HG03097 (cell line): ENCODE measurements around the gene UAP1.

Experiments used
- ATAC-seq: cut with Tn5 transposase; IDR thresholded peaks from one replicate; pipeline ENCODE4 v1.9.1; 2021; ENCODE audit not compliant: unreplicated experiment, low FRiP score

Gene UAP1

DNA sequence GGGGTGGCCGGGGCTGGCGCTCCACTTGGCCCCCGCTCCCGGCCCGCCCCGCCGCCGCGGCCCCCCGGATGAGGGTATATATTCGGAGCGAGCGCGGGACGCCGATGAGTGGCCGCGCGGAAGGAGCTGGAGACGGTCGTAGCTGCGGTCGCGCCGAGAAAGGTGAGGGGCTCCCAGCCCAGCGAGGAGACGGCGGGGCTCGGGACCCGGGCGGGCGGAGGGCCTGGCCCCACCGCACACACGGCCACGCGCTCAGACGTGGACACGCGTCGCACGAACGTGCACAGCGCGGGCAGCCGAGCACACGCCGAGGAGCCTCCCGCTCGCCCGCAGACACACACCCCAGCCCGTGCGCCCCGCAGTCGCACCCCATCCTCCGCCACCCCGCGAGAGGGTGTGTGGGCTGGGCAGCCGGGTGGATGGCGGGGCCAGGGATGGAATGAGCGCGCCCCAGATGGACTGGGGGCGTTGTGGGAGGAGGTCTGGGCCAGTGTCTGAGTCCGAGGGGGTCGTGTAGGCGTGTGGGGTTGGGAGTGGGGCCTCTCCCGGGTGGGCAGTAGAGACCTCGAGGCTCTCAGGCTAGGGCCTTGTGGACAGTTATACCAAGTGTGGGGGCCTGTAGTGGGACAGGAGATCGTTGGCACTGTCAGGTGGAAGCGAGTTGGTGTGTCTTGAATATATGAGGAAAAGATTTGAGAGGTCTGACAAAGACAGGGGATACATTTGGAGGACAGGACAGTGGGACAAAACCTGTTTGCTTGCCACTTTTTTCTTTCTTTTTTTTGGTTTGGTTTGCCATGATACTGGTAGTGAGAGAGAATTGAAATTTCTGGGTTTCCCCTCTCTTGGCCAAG is at the start of gene UAP1:
Gene UAP1 (plus strand): TSS at position 107 of the 854 bp plus-strand sequence. CDS start 4,347 bp downstream, outside the sequence.
- peak; percentile 26 for ATAC-seq

DNA sequence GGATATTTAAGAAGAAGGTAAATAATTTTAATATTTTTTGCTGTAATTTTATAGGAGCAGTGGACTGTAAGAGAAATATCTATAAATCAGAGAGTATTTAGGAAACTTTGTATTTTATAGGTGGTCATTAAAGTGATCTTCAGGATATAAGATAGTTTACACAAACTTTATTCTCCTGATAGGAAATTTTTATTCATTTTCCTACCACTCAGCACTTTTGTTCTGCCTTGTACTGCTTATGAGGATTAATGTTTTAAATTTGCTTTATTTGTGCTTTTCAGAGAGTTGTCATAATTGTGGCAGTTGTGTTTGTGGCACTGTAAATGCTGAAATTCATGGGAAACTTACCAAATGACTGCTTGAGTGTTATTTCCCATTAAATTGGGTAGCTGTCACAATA is 34.2 kb upstream of the UAP1 start:
- ATAC-seq: no peak

DNA sequence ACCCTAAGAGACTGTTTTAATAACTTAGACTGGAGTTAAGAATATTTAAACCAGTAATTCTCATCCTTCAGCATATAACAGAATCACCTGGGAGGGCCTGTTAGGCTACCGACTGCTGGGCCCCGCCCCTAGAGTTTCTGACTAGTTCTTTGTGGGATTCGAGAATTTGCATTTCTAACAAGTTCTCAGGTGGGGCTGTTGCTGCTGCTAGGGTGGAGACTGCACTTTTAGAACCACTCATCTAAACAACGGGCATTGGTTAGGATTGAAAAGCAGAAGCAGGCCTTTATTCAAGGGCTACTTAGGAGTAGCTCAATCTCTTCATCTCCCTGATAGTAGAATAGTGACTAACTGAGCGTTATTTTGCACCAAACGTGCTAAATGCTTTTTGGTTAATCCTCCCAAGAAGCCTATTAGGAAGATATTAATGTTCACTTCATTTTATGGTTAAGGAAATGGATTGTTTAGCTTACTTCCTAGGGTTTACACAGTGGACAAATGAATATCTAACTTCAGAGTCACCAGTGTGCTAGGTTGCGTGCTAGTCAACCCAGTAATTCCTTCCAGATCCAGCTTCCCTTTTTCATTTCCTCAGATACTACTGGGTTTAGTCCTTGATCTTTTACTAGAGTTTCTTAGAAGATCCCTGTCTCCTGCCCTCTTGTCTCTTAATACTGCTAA is 31.1 kb upstream of the UAP1 start:
- no peak for ATAC-seq

DNA sequence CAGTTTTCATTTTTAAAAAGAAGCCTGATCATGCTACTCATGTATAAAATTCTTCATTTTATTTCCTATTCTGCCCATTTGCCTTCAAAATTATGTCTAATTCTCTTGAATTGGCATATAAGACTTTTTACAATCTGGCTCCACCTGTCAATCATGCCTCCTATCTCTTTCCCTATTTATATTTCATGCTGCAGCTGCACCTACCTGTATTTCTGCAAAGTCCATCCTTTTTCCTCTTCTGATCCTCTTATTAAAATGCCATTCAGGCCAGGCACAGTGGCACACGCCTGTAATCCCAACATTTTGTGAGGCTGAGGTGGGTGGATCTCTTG is 30.6 kb upstream of the UAP1 start:
- no peak for ATAC-seq

DNA sequence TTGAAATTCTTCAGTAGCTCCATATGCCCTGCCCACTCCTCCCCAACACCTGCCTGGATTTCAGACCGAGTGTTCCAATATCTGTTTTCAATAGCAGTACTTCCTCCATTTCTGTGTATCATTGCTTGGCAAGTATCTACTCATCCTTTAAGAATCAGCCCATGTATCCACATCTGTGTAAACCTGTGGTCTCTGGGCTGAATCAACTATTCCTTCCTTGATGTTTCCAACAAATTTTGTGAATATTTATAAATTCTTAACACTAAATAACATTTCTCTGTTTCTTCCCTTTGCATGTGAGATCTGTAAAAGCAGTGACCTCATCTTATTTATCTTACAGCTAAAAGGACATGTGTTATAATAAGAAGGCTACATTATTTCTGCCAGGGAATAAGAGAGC is 26.0 kb upstream of the UAP1 start:
- no peak for ATAC-seq

DNA sequence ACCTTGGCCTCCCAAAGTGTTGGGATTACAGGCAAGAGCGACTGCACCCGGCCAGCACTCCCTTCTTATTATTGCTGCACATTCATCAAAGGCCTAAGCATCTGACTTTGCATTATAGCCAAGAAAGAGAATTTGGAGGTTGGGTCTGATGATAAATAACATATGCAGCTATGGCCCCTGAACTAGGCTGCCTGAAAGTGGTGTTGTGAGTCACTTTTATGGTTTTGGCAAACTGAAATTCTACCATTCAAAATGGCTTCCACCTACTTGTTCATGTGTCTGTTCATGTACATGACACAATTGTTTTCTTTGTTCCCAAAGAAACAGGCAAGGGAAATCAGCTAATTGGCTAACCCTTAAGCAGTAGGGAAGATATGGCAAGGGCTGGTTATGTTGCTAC is 25.0 kb upstream of the UAP1 start:
- no peak for ATAC-seq

DNA sequence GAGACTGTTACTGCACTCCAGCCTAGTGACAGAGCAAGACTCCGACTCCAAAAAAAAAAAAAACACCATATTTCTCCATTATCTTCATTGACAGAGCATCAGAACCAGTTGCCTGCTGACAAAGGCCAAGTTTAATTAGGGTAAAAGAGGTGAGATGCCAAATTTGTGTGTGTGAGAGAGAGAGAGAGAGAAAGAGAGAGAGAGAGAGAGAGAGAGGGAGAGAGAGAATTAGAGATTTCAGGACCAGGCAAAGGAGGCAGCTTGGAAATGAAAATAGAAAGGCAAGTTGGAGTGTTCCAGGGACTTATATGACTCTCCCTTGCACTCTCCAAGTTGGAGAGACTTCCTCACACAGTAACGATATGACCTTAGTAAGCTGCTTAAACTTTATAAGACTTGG is 24.3 kb upstream of the UAP1 start:
- no peak for ATAC-seq

DNA sequence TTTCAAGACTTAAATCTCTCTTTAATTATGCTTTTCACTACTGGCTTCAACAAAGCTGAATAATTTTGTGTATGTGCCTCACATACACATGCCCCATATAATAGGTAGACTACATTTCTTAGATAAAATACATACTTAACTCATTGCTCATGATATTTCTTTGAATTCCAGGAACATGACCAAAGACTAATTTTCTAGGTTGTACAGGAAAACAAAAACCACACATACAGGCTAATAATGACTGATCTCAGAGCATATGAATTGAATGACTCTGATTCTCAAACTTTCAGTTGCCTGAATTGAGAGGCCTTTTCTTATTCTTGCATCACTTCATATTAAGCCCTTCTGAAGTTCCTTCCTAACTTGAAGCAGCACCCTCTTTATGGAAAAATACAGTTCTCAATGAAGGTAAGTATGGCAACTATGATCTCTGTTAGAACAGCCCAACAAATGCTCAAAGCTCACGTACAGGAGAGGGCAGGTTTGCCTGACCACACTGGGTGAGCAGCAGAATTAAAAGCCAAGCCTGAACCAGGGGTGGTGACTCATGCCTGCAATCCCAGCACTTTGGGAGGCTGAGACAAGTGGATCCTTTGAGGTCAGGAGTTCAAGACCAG is 22.6 kb upstream of the UAP1 start:
- no peak for ATAC-seq

DNA sequence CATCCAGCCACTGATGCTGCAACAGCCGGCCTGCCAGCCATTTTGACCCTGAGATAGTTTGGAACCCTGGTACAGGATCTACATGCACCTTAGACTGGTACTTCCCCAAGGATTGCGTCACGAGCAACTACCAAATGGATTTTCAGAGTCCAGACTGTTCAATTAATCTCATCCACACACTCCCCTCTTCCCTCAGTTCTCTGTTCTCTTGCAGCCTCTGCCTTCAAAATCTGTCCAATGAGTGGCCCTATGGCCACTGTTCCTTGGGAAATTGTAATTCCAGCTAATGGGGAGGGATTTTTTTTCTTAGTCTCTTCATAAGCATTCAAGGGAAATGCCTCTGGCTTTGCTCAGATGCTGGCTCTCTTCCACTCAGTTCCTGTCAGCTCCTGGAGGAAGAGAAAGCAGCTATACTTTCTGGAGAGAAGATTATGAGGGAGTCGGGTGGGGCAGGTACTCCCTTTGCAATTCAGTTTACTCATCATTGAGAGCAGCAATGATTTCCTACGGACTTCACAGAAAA is 19.8 kb upstream of the UAP1 start:
- no peak for ATAC-seq

DNA sequence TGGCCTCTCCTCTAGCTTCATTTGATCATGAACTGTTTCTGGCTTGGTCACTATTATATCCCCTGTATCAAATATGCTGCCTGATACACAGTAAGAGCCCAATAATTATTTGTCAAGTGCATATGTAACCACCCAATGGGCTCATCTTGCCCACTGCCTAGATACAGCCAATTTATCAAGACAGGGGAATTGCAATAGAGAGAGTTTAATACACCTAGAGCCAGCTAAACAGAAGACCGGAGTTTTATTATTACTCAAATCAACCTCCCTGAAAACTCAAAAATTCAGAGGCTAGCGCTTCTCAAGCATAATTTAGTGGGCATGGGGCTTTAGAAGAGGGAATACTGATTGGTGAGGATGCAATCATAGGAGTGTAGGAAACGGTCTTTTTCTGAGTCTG is 18.3 kb upstream of the UAP1 start:
- no peak for ATAC-seq

DNA sequence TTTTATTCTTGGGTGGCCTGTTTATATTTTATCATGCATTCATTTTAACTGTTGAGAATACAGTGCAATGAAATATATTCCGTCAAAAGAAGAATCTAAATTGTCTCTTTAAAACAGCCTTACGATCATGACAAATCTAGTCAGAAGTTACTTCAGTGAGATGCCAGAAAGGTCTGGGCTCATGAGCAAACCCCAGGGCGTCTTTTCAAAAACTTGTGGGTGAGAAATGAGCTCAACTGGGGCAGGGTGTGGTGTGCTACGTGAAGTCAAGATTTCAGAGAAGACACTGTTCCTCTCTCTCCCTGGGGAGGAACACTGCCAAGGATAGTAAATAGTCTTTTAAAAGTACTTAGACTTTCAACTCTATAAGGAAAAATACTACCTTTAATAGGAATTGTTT is 13.4 kb upstream of the UAP1 start:
- no peak for ATAC-seq

DNA sequence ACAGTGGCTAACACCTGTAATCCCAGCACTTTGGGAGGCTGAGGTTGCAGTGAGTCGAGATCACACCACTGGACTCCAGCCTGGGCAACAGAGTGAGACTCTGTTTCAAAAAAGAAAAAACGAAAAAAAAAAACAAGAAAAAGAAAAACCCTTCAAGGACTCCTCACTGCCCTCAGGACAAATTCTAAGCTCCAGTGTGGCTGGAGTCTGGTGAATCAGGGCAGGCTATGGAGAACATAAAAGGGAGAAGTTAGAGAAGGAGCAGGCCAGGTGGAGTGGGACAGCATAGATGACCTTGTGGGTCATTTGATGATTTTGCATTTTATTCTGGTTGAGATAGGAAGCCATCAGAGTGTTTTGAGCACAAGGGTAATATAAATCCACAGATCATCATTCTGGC is 12.5 kb upstream of the UAP1 start:
- ATAC-seq: no peak

DNA sequence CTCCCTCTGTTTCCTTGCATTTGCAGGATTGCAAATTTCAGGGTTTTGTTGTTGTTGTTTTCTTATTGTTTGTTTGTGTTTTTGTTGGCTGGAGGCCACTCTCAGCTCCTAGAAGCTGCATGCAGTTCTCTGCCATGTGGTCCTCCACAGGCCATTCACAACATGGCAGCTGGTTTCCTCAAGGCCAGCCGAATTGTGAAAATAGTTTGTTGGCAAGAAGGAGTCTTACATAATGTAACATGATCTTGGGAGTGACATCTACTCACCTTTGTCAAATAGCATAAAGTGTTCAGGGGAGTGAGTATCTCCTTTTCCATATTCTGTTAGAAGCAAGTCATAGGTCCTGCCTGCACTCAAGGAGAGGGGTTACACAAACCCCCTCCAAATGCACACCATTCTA is 10.6 kb upstream of the UAP1 start:
- no peak for ATAC-seq

DNA sequence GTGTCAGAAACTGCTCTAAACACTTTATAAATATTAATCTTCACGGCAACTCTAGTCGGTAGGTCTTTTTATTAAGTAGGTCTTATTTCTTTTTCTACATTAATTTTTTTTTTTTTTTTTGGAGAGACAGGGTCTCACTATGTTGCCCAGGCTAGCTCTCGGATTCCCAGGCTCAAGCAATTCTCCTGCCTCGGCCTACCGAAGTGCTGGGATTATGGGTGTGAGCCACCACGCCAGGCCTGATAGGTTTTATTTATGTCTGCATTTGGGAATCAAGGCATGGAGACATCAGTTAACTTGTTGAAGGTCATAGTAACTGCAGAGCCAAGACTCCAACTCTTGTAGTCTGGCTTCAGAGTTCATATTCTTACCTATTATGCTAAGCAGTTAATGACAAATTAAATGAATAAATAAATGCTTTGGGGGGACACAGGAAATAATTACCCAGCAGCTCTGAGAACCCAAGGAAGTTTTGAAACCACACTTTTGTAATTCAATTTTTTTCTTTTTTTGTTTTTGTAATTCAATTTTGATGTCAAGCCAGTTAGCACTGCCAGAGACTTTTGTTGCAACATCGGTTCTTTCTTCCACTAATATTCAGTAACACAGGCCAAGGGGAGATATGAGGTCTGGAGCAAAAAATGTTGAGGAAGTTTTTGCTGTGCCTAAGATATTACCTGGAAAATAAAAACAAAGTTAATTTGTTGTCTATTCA is 9.4 kb upstream of the UAP1 start:
- no peak for ATAC-seq

DNA sequence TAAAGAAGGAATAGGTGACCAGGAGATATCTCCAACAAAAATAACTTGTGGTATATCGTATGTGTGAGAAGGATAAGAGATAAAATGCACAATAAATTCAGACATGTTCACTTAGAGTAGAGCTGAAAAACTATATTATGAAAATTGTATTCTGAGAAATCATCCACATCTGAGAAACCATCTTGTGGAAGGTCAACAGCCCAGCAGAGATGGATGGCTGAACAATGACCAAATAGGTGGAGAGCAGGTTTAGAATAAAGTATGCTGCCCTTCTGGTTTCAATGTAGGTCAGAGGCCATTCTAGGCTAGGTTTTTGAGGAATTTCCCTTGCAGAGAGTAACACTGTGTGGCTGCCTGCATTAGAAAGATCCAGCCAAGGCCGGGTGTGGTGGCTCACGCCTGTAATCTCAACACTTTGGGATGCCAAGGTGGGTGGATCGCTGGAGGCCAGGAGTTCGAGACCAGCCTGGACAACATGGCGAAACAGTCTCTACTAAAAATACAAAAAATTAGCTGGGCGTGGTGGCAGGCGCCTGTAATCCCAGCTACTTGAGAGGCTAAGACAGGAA is 8.8 kb upstream of the UAP1 start:
- no peak for ATAC-seq

DNA sequence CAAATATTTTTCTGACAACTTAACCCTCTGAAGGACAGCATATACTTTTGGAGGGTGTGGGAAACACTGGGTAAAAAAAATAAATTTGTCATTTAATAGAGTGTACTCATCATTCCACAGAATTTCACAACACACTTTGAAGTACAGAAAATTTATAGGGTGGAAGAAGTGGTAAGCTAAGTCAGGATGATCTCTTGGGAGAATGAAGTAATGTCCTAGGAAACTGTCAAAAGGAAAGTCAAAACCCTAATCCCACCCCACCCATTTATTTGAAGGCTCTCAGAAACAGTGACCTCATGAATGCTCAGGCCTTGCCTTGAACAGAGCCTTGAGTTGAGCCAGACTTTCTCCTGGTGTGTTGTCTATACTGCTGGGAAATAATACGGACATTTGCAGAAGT is 7.3 kb upstream of the UAP1 start:
- no peak for ATAC-seq

DNA sequence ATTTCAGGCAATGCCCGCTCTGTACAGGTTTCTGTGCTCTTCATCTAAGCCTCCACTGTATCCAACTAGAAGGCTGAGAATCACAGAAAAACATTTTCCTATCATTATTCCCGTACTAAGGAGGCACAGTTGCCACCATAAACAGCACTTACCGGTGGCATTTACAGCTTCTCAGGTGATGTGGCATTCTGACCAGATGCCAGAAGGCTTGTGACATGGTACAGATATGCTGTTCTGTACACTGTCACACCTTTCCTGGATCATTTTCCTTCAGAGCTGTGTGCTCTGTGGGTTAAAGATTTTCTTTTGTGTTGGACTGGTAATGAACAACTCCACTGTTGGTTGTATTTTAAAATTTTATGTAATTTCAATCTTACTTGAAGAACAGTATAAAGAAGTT is 4.0 kb upstream of the UAP1 start:
- no peak for ATAC-seq

DNA sequence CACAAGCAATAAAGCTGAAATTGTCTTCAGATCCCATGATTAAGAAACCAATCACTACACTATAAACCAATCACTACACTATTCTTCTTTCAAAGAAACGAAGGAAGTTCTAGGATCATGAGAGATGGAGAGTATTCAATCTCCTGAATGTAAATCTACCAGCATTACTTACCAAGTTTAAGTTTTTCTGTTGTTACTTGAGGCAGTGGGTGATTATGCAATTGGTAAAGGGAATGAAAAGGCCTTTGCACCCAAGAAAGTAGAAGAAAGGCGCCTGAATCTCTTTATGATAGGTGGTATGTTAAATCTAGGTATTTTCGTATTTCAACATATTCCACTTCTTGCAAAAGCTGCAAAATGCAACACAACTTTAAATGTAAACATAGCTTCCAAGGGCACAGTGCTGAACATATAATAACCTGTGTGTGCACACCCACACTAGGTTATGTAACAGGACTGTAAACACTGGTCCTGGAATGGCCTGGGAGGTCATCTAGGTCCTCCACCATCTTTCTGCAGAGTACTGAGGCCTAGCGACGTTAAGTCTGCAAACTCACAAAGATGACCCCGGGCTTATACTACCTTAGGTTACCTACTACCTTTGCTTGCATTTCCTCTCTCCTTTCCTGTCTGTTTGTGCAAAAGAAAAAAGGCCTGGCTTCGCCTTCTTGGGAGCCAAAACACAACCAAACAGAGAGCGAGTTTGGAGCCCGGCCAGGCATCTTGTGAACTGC is 1.1 kb upstream of the UAP1 start:
- ATAC-seq: no peak

DNA sequence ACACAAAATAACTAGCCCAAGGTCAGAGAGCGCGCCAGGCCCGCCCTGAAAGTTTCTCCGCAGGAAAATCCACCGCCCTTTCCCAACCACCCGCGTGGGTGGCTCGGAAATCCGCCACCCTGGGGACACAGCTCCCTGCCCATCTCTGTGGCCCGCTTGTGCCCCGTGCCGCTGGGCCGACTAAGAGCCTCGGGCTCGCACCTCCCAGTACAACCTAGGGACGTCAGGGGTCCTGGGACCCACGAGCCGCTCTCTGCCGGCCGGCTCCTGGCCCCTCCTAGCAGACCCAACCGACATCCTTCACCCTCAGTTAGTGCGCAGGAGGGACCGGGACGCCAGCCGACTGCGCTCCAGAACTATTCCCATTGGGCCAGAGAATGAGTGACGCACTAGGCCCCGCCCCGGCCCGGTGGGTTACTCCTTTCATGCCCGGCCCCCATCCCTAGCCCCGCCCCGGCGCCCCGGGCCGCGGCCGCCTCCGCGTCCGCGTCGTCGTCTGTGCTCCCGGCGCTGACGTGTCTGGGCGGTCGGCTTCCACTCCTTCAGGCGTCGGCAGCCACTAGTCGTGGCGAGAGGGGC is 396 bp upstream of the UAP1 start:
- ATAC-seq: peak; percentile 95

DNA sequence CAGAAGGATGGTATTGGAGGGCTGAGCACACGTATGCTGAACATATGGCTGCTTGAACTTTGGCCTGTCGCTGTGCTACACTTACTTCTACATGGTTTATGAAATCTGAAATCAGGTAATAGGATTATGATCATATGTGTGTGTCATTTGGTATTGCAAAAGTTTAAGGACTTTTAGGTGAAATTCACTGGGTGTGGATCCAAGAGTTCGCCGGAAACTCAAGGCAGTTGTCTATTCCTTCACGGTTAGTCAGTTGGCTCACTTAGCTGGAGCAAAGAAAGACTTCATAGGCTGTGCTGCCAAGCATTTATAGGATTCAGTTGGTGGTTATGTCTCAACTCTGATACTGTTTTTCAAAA is 927 bp downstream of the UAP1 start:
- ATAC-seq: no peak
